Lower lobe of right lung (tissue), 2 donors: ENCODE data around the gene SLC24A3. TPM values are rescaled to one million over a fixed set of nuclear protein-coding genes. Genes with fewer than 3 reads are reported as not detected.

ENCODE experiments used
- ATAC-seq, 2 donors: fragments of 200-7000 bp; cut with Tn5 transposase; one replicate each; pipeline ENCODE4 v1.9.1; 2020 to 2022; ENCODE audit warnings: mild to moderate bottlenecking in 2 of 2, moderate library complexity in 2 of 2
- DNase-seq: peaks from one replicate; pipeline ENCODE4 v3.0.0-alpha.2; 2020
- H3K27ac ChIP-seq: fragments of 200-600 bp; one replicate; pipeline ENCODE4 v1.8.0; 2022
- H3K27me3 ChIP-seq: fragments of 200-600 bp; one replicate; pipeline ENCODE4 v1.8.0; 2022; ENCODE audit warnings: low read depth
- H3K36me3 ChIP-seq: fragments of 200-600 bp; one replicate; pipeline ENCODE4 v1.8.0; 2022; ENCODE audit warnings: mild to moderate bottlenecking
- H3K4me1 ChIP-seq: fragments of 200-600 bp; one replicate; pipeline ENCODE4 v1.8.0; 2022
- H3K4me3 ChIP-seq: fragments of 200-600 bp; one replicate; pipeline ENCODE4 v1.8.0; 2022; ENCODE audit warnings: mild to moderate bottlenecking
- H3K9me3 ChIP-seq: fragments of 200-600 bp; one replicate; pipeline ENCODE4 v1.8.0; 2022
- intact Hi-C: fragments of 100-400 bp; cut with DNase I; formaldehyde crosslinking; loops from one replicate; pipeline ENCODE4 v1.11.0; 2022
- total RNA-seq: library from RNA; stranded (reverse); fragmentation: NEBNext Ultra II Directional; extraction: Animal tissue kit (Norgen Biotek cat#: 25700); gene quantifications from one replicate; pipeline ENCODE4 v1.2.1, GENCODE V29; 2021
- TF ChIP-seq, protein P1 (sequence below): fragments of 200-600 bp; IDR thresholded peaks from one replicate; pipeline ENCODE4 v1.8.0; 2022; ENCODE audit warnings: antibody characterized with exemption, mild to moderate bottlenecking
- donor health status: DM: no; HTN: yes; CAD: no; lungs with severe emphysema.

SLC24A3 gene
- total RNA-seq, 1 donor from 2014 or later = 7.9 TPM

DNA sequence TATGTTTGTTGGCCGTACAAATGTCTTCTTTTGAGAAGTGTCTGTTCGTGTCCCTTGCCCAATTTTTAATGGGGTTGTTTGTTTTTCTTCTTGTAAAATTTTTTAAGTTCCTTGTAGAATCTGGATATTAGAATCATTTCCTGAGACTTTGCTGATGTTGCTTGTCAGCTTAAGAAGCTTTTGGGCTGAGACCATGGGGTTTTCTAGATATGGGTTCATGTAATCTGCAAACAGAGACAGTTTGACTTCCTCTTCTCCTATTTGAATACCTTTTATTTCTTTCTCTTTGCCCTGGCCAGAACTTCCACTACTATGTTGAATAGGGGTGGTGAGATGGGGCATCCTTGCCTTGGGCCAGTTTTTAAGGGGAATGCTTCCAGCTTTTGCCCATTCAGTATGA is 82.6 kb downstream of the SLC24A3 start:
- no peak for ATAC-seq
- no peaks in the 10 kb centered on the region for H3K9me3 ChIP-seq
- no peaks in the 10 kb centered on the region for H3K27me3 ChIP-seq
- no peak overlapping the region for H3K27ac ChIP-seq
- H3K36me3 ChIP-seq = no peaks in the 10 kb centered on the region
- no peak for DNase-seq
- H3K4me3 ChIP-seq = no peak overlapping the region
- intact Hi-C loops = no loop called here
- H3K4me1 ChIP-seq = no peaks in the 10 kb centered on the region
- TF ChIP-seq, protein P1, sequence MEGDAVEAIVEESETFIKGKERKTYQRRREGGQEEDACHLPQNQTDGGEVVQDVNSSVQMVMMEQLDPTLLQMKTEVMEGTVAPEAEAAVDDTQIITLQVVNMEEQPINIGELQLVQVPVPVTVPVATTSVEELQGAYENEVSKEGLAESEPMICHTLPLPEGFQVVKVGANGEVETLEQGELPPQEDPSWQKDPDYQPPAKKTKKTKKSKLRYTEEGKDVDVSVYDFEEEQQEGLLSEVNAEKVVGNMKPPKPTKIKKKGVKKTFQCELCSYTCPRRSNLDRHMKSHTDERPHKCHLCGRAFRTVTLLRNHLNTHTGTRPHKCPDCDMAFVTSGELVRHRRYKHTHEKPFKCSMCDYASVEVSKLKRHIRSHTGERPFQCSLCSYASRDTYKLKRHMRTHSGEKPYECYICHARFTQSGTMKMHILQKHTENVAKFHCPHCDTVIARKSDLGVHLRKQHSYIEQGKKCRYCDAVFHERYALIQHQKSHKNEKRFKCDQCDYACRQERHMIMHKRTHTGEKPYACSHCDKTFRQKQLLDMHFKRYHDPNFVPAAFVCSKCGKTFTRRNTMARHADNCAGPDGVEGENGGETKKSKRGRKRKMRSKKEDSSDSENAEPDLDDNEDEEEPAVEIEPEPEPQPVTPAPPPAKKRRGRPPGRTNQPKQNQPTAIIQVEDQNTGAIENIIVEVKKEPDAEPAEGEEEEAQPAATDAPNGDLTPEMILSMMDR = no peak

DNA sequence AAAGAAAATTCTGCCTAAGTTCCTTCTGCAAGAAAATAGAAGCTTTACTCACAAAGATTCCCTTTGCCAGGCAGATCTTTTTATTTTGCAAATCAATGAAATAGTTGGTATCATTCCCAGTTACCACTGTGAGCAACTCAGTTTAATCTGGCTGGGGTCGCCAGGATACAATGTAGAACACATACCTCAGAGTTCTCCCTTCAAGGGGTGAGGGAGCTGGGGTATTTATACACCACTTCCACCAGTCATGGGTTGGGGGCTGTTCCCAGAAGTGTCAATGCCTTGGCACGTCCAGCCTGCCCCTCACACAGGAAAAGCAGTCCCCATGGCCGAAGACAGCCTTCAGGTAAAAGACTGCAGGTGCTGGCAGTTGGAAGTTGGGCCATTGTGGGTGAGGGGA is 86.2 kb downstream of the SLC24A3 start:
- H3K27ac ChIP-seq = no peak overlapping the region
- H3K27me3 ChIP-seq = no peaks in the 10 kb centered on the region
- no peak overlapping the region for H3K4me3 ChIP-seq
- H3K4me1 ChIP-seq = no peaks in the 10 kb centered on the region
- ATAC-seq = no peak
- no peaks in the 10 kb centered on the region for H3K9me3 ChIP-seq
- intact Hi-C loops = no loop called here
- DNase-seq = no peak
- no peaks in the 10 kb centered on the region for H3K36me3 ChIP-seq
- TF ChIP-seq, protein P1 = no peak

DNA sequence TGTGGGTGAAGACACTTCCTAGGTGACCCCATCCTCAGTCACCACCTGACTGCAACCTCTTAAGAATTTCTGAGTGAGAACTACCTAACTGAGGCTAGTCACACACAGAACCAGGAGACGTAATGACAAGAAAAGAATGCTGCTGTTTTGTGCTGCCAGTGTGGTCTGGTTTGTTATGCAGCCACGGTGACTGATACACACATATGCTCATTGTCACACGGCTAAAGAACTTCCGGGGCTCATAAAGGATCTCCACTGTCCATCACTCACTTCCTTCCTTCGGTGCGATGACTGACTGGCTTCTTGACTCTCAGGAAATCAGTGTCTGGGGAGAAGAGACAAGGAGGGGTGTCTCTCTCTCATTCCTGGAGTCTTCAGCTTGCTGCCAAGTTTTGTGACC is 88.0 kb downstream of the SLC24A3 start:
- Histone ChIP-seq H3K27me3 (no peaks in the 10 kb centered on the region), H3K27ac (no peak overlapping the region), H3K4me3 (no peak overlapping the region), H3K36me3 (no peaks in the 10 kb centered on the region), H3K9me3 (no peaks in the 10 kb centered on the region), H3K4me1 (no peaks in the 10 kb centered on the region)
- intact Hi-C loops = no loop called here
- TF ChIP-seq, protein P1 = no peak
- ATAC-seq (no peak), DNase-seq (no peak)

DNA sequence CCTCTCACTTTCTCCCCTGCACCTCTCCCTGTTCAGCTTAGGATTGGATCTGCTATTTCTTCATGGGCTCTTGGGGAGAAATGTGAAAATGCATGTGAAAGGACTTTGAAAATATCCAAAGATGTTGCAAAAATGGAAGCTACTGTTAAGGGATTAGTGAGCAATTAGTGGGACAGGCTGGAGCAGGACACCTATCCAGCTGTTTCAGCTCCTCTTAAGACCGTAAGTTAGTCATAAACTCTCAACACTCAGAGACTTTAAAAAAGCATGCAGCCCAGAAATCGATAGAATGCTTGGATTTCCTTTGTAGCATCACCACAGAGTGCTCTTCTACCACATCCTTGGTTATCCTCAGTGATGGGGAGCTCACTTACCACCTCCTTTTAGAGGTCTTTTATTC is 88.7 kb downstream of the SLC24A3 start:
- ATAC-seq = no peak
- no peak for DNase-seq
- intact Hi-C loops = no loop called here
- H3K4me3 ChIP-seq = no peak overlapping the region
- no peak overlapping the region for H3K27ac ChIP-seq
- TF ChIP-seq, protein P1 = no peak
- H3K4me1 ChIP-seq = no peaks in the 10 kb centered on the region
- H3K27me3 ChIP-seq = no peaks in the 10 kb centered on the region
- H3K36me3 ChIP-seq = no peaks in the 10 kb centered on the region
- H3K9me3 ChIP-seq = no peaks in the 10 kb centered on the region

DNA sequence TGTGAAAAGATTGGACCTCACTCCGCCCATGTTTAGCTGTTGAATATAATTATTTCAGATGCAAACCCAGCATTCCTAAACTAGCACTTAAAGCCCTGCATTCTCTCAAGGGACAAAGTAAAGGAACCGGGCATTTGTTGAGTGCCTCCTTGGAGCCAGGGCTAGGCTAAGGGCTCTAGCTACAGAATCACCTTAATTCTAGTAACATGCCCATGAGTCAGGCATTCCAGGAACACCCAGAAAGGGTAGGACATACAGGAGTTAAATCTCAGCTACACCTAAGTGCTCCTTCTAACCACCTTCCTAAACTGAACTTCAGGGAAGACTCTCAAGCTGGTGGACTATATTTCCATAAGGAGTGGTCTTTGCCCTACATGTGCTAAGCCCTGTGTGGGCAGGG is 89.4 kb downstream of the SLC24A3 start:
- ATAC-seq = peak; percentile 90 to 96

More for the DNA sequence above, 89.4 kb downstream of the SLC24A3 start:
- no peak overlapping the region for H3K27ac ChIP-seq
- intact Hi-C loops = no loop called here
- no peak overlapping the region for H3K4me3 ChIP-seq
- H3K4me1 ChIP-seq = no peaks in the 10 kb centered on the region
- H3K36me3 ChIP-seq = no peaks in the 10 kb centered on the region
- H3K9me3 ChIP-seq = no peaks in the 10 kb centered on the region
- no peak for DNase-seq
- H3K27me3 ChIP-seq = no peaks in the 10 kb centered on the region
- TF ChIP-seq, protein P1 = no peak
